ENCODE measurements around the gene CNTN5.
"Not testable (repeated sequence)": the region's sequence is repeated elsewhere in the genome, so short reads cannot be mapped to it uniquely, and the experiment has no call there.

Gene CNTN5

DNA sequence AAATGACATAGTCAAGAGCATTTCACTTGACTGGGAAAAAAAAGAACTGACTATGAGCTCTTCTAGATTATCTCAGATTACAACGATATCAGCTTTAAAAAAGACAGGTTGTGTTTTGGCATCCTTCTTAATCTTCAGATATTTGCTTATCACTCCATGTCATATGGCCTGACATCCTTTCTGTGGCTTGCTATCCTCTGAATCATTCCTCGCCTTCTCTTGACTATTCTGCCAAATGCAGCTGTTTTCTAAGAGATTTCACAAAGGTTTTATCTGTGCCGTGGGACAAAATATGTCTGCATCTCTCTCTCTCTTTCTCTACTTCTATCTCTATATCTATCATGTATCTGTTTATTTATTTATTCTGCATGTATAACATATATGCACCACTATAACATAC, 746.1 kb downstream of the CNTN5 start:
- no peak for DNase-seq (ENCODE audit: low read depth)

DNA sequence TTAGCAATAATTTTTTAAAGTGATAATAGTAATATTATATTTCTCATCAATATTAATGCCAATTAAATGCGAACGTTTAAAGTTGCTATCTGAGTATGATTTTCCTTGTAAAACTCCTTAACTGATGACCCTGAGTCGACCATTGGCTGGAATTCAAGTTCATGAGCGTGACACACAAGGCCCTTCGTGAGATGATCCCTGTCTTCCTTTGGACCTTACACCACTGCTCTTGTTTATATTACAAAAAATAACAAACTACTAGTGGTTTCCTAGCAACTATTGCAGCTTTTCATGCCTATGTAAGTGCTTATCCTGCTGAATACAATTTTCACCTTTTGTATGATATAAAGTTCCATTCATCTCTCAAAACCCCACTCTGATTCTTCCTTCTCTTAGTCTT, 752.9 kb downstream of the CNTN5 start:
- DNase-seq (ENCODE audit: low read depth): no peak

DNA sequence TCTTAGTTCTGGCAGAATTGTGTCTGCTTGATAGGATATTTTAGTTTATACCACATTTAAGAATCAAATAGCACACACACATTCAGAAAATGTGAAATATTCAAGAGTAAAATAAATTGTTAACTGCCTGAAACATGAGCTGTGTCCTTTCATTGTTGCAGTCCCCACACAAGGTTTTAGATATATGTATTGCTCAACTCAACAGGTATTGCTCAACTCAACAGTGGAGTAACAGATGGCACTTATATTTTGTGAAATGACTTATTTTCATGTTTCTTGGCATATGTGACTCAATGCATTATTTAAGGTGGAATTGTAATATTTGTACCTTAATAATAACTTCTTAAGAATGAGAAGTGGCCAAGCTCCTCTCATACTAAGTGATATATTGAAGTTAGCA, 760.3 kb downstream of the CNTN5 start:
- no peak for DNase-seq (ENCODE audit: low read depth)

DNA sequence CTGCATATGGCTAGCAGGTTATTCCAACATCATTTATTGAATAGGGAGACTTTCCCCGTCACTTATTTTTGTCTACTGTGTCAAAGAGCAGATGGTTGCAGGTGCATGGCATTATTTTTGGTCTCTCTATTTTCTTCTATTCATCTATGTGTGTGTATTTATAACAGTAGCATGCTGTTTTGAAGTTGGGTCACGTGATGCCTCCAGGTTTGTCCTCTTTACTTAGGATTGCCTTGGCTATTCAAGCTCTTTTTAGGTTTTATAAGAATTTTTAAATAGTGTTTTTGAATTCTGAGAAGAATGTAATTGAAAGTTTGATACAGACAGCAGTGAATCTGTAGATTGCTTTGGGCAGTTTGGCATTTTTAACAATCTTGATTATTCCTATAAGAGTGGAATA, 770.6 kb downstream of the CNTN5 start:
- DNase-seq (ENCODE audit: low read depth): no peak

DNA sequence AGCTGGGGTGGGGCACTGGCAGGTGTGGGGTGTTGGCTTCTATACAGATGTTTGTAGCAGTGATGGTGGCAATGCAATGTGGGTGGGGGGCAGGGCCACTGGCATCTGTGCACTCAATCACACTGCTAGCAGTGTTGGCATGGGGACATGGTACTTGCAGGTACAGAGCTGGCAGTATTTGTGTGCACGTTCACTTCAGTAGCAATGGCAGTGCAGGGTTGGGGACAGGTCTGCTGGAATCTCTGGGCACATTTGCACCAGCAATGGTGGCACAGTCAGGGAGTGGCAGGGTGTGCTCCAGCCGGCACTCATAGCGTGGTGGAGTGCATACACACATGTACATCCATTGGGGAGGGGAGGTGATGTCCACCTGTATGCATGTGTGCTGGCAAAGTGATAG, 775.2 kb downstream of the CNTN5 start:
- no peak for DNase-seq (ENCODE audit: low read depth)

DNA sequence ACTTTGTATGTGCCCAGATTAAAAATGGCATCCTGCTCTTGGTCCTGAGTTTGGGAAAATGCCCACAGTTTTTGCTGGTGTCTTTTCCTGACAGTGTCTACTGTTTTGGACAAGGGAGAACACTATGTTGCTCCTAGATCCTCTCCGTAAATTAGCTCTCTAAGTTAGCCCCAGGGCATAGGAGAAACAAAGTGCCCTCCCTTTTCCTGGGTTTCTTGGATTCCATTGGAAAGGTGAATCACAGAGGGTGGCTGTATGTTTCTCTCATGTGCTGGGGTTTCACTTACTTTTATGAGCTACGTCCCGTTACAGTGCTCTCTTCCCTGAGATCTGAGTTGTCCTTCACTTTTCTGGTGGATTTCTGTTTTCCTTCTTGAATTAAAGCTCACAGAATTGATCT, 782.8 kb downstream of the CNTN5 start:
- DNase-seq (ENCODE audit: low read depth): no peak

DNA sequence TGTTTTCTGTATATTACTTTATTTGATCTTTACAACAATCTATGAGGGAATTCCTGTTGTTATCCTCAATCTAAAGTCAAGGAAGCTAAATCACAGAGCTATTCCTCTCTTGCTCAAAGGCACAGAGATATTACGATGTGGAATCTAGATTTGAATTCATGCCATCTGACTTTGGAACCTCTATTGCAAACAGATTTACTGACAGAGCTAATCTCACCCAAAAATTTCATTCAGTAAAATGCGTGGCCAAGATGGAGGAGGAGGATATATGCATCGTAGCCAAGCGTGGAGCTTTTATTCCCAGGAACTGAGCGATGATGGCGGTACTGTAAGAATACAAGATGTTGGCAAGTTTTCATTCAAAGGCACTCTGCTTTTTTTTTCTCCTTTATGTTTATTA, 791.8 kb downstream of the CNTN5 start:
- no peak for DNase-seq (ENCODE audit: low read depth)

DNA sequence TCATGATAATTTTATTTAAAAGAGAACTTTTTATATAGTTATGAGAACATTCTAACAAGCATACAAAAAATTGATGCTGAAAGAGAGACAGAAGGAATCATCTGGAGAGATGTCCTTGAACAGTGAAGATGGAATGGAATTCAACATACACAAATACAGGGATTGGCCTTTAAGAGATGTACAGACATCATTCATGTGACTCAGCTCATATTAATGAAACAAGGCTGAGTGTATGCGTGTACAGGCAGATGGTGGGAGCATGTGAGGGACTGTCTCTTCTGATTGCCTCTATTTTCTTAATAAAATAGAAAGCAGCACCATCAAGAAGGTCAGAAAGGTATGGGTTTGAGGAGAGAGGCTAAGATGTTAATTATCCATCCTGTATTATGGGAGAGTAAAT, 793.3 kb downstream of the CNTN5 start:
- no peak for DNase-seq (ENCODE audit: low read depth)

DNA sequence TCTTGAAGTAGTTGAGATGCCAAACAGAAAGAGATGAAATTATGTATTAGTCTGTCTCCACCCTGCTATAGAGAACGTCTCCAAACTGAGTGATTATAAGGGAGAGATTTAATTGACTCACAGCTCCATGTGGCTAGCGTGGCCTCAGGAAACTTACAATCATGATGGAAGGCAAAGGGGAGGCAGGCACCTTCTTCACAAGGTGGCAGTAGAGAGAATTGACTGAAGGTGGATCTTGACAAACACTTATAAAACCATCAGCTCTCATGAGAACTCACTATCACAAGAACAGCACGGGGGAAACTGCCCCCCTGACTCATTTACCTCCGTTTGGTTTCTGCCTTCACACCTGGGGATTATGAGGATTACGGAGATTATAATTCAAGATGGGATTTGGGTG, 794.0 kb downstream of the CNTN5 start:
- DNase-seq (ENCODE audit: low read depth): no peak

DNA sequence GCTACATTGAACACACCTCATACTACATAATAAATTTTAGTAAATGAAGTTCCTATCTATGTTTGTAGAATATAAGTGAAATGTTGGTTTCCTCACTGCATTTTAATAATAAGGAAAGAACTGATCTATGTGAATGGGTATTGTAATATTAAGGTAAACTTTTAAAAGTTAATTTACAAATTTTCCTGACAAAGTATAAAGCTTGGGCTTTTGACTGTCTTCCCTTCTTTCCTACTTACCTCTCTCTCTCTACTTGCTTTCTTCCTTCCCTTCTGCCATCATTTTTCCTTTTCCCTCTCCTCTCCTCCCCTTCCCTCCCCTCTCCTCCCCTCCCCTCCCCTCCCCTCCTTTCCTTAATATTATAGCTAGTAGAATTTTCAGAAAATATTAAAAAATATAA, 798.2 kb downstream of the CNTN5 start:
- DNase-seq (ENCODE audit: low read depth): no peak

DNA sequence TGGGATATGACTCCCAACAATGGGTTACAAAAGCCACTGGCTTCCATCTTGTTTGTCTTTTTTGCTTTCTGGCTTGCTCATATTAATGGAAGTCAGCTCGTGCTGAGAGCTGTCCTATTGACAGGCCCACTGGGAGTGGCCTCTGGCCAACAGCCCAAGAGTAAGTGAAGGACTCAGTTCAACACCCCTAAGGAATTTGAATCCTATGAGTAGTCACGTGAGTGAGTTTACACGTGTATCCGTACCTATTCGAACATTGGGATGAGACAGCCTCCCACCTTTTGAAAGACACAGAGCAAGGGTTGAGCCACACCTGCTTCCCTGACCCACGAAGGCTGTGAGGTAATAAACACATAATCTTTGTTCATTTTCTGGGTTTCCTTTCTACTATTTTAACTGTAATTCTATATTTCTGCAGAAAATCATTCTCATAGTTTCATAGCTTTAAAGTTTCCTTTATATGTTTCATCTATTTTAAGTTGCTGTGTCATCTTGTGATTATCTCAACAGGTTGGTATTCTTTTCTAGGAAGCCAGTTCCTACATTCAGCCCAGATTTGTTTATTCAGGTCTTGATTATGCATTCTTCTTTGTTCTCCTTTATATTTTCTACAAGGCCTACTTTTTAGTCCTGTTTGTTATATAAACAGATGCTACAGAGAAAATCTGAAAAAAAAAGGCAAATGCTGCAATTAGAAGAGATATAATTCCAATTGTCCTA, 802.3 kb downstream of the CNTN5 start:
- DNase-seq (ENCODE audit: low read depth): no peak

DNA sequence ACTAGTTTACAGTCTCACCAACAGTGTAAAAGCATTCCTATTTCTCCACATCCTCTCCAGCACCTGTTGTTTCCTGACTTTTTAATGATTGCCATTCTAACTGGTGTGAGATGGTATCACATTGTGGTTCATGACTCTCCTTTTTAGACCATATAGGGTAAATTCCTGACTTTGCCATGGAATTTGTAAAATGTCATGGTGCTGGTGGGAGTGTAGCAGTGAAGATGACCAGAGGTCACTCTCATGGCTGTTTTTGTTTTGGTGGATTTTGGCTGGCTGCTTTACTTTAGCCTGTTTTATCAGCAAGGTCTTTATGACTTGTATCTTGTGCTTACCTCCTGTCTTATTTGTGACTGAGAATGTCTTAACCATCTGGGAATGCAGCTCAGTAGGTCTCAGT, 816.0 kb downstream of the CNTN5 start:
- not testable (repeated sequence) for DNase-seq (ENCODE audit: low read depth)

DNA sequence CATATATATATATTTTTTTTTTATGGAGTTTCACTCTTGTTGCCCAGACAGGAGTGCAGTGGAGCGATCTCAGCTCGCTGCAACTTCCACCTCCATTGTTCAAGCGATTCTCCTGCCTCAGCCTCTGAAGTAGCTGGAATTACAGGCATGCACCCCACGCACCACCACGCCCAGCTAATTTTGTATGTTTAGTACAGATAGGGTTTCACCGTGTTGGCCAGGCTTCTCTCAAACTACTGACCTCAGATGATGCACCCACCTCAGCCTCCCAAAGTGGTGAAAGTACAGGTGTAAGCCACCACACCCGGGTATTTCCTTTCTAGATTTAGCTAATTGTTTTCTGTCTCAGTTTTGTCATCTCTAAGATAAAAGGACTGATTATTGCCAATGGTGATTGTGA, 821.1 kb downstream of the CNTN5 start:
- no peak for DNase-seq (ENCODE audit: low read depth)

DNA sequence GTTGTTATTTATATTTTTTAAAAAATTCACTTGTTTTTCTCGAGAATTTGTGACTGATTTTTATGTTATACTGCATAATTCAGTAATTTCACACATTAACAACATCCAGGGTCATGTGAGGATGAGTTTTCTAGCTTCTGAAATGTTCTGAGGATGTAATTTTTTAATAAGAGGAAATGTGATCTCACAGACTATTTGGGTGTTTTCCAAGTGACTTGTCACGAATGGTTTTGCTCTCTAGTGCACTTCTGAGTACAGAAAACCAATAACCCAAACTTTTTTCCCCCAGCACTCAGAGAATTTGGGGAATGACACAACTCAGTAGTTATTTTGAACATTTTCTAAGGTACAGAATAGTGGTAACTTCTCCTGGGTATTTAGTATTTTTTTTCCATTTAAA, 845.2 kb downstream of the CNTN5 start:
- no peak for DNase-seq (ENCODE audit: low read depth)

DNA sequence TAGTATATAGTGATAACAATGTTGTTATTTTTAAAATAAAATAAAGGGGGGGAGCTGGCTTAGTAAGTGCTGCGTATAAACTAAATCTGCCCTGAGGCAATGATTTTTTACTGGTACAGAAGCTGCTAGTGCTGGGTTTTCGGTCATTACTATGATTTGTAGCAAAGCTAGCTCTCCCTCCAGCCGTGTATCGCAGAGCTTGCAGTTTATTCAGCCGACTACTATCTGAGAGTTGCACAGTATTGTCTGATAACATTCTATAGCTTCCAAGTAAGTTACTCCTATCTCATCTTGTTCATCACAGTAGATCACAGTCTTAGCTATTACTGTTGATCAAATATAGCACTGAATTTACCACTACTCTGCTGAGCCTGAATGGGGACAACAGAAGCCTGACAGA, 860.9 kb downstream of the CNTN5 start:
- no peak for DNase-seq (ENCODE audit: low read depth)

DNA sequence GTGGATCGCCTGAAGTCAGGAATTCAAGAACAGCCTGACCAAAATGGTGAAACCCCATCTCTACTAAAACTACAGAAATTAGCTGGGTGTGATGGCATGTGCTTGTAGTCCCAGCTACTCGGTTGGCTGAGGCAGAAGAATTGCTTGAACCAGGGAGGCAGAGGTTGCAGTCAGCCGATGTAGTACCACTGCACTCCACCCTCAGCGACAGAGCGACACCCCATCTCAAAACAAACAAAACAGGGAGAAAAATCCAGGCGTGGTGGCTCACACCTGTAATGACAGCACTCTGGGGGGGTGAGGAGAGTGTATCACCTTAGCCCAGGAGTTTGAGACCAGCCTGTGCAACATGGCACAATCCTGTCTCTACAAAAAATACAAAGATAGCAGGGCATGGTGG, 864.0 kb downstream of the CNTN5 start:
- no peak for DNase-seq (ENCODE audit: low read depth)

DNA sequence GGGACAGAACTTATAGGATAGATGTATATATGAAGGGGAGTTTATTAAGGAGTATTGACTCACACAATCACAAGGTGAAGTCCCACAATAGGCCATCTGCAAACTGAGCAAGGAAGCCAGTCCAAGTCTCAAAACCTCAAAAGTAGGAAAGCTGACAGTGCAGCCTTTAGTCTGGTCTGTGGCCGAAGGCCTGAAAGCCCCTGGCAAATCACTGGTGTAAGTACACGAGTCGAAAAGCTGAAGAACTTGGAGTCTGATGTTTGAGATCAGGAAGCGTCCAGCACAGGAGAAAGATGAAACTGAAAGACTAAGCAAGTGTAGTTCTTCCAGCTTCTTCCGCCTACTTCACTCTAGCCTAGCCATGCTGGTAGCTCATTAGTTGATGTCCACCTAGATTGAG, 866.7 kb downstream of the CNTN5 start:
- no peak for DNase-seq (ENCODE audit: low read depth)

DNA sequence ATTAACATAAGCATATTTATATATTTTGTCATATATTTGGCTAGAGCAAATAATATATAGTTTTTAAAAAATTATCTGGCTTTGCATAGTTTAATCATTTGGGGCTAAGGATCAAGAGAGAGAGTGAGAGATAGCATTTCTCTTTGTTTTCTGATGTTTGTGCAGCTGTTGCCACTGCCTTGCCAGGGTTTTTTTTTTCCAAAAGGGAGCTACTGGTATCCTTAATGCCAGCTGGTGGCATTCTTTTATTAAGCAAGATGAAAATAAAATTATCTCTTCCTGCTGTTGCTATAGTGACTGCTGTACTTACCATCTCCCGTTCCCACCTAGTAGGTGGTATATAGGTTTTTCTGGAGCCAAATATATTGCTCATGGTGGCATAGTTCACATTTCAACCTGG, 873.1 kb downstream of the CNTN5 start:
- no peak for DNase-seq (ENCODE audit: low read depth)

DNA sequence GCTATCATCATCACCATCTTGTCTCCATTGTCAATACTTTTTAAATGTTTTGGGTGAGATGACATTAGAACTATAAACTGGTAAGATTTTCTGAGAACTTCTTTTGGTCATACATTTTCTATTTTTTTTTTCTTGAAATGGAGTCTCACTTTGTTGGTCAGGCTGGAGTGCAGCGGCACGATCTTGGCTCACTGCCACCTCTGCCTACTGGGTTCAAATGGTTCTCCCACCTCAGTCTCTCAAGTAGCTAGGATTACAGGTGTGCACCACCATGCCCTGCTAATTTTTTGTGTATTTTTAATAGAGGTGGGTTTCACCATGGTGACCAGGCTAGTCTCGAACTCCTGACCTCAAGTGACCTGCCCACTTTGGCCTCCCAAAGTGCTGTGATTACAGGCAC, 880.4 kb downstream of the CNTN5 start:
- no peak for DNase-seq (ENCODE audit: low read depth)

DNA sequence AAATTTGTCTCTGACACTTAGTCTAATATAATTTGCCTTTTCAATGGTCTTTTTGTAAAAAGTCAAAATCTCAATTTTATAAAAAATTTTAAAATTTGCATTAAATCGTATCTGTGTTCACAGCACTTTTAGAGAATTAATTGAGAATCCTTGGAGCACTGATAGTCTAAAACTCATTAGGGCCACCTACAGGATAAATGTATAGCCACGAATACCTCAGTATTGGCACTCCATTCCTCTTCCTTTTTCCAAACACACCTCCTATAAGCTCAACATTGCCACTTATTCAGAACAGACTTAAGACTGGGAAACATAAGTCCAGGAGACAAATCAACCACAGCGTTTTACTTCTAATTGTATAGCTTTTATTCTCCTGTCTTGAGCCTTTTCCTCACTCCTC, 890.4 kb downstream of the CNTN5 start:
- no peak for DNase-seq (ENCODE audit: low read depth)

DNA sequence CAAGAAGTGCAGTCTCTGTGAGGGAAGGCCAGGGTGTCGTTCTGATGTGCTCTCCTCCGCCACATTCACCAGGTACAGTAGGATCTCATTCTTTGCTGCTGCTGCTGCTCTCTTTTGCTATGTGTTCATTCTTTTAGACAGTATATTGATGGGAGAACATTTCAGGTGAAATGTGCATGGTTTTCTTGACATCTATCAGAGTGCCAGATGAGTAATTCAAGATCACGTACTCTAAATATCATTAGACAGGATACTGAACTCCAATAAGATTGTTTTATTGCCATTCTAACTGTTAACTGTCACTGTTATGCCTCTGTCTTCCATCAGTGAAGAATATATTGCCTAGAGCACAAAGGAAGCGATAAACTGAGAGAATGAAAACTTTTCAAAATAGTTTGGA, 895.3 kb downstream of the CNTN5 start:
- no peak for DNase-seq (ENCODE audit: low read depth)

DNA sequence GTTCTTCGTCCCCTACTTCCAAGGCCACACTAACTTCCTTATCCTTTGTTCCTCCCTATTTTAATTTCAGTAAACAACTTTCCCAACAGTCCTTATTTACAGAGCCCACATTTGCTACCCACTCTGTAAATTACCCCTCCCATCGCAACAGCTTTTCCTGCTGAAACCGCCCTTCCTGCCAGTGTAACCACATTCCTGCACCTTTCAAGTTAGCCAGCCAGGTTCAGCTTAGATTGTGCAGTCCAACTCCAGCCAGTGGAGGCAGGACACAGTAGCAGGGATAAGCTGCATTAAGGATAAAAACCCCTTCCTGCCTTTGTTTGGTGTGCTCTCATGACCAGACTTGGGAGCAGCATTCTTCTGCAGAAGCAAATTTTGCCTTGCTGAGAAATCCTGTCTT, 898.0 kb downstream of the CNTN5 start:
- DNase-seq (ENCODE audit: low read depth): no peak

DNA sequence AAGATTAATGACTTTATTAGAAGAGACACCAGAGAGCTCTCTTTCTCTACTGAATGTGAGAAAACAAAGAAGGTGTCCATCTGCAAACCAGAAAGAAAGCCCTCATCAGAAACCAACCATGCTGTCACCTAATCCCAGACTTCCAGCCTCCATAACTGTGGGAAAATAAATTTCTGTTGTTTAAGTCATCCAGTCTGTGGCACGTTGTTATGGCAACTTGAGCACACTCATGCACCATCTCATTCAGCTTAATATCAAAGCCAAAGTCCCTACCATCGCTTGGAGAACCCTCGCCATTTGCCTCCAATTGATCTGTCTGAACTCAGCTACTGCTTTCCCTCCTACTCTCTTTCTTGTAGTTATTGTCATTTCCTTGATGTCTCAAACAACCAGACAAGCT, 900.2 kb downstream of the CNTN5 start:
- DNase-seq (ENCODE audit: low read depth): no peak

DNA sequence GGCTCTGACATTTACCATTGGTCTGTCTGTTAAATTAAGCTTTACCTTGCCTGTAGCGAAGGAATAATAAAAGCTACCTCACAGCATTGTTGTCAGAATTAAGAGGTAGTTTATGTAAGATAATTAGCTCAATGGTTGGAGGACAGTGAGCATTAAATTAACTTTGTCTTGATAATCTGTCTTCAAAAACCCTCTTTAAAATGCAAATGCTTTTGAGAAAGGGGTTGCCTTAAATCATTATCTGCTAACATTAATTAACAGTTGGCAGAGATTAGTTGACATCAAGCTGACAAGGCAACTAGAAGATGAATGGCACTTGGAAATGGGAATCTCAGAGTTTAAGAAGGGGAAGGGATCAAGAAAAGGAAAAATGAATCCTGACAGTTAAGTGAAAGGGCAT, 905.2 kb downstream of the CNTN5 start:
- no peak for DNase-seq (ENCODE audit: low read depth)

DNA sequence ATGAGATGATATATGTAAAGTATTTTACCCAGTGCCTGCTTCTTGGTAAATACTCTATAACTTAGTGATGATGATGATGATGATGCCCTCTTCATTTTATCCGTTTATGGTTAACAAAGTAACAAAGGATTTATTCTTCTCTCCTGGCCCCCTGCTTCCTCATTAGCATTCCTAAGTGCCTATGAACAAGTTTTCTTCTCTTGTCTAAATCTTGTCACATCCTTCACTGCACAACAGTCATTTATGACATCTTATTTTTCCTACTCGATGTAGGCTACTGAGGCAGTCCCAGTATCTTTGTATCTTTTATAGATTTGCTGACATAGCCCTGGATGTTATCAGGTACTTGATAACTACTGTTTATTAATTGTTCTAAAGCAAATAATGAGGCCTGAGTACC, 911.9 kb downstream of the CNTN5 start:
- DNase-seq (ENCODE audit: low read depth): no peak
